LNCaP clone FGC (cell line): ENCODE measurements around the gene ADCY4.

ENCODE experiments used
- DNase-seq: peaks from one replicate; pipeline ENCODE4 v3.0.0-alpha.2; 2011; ENCODE audit warnings: low read depth
- H3K4me3 ChIP-seq: 2 replicates; pipeline ENCODE4 v1.5.1; 2011; ENCODE audit warnings: mild to moderate bottlenecking, low read depth, low read length, control low read depth
- TF ChIP-seq, protein P1 (sequence below): IDR thresholded peaks from 2 replicates; pipeline ENCODE4 v1.5.1; 2012; ENCODE audit warnings: mild to moderate bottlenecking; ENCODE audit not compliant: control insufficient read depth, insufficient read depth; ENCODE audit errors: extremely low read depth

The ADCY4 gene

DNA sequence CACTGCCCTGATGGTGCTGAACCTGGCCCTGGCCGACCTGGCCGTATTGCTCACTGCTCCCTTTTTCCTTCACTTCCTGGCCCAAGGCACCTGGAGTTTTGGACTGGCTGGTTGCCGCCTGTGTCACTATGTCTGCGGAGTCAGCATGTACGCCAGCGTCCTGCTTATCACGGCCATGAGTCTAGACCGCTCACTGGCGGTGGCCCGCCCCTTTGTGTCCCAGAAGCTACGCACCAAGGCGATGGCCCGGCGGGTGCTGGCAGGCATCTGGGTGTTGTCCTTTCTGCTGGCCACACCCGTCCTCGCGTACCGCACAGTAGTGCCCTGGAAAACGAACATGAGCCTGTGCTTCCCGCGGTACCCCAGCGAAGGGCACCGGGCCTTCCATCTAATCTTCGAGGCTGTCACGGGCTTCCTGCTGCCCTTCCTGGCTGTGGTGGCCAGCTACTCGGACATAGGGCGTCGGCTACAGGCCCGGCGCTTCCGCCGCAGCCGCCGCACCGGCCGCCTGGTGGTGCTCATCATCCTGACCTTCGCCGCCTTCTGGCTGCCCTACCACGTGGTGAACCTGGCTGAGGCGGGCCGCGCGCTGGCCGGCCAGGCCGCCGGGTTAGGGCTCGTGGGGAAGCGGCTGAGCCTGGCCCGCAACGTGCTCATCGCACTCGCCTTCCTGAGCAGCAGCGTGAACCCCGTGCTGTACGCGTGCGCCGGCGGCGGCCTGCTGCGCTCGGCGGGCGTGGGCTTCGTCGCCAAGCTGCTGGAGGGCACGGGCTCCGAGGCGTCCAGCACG lies 18.9 kb downstream of the ADCY4 start:
- no peak overlapping the region for H3K4me3 ChIP-seq
- TF ChIP-seq, protein P1, sequence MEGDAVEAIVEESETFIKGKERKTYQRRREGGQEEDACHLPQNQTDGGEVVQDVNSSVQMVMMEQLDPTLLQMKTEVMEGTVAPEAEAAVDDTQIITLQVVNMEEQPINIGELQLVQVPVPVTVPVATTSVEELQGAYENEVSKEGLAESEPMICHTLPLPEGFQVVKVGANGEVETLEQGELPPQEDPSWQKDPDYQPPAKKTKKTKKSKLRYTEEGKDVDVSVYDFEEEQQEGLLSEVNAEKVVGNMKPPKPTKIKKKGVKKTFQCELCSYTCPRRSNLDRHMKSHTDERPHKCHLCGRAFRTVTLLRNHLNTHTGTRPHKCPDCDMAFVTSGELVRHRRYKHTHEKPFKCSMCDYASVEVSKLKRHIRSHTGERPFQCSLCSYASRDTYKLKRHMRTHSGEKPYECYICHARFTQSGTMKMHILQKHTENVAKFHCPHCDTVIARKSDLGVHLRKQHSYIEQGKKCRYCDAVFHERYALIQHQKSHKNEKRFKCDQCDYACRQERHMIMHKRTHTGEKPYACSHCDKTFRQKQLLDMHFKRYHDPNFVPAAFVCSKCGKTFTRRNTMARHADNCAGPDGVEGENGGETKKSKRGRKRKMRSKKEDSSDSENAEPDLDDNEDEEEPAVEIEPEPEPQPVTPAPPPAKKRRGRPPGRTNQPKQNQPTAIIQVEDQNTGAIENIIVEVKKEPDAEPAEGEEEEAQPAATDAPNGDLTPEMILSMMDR: no peak
- no peak for DNase-seq

DNA sequence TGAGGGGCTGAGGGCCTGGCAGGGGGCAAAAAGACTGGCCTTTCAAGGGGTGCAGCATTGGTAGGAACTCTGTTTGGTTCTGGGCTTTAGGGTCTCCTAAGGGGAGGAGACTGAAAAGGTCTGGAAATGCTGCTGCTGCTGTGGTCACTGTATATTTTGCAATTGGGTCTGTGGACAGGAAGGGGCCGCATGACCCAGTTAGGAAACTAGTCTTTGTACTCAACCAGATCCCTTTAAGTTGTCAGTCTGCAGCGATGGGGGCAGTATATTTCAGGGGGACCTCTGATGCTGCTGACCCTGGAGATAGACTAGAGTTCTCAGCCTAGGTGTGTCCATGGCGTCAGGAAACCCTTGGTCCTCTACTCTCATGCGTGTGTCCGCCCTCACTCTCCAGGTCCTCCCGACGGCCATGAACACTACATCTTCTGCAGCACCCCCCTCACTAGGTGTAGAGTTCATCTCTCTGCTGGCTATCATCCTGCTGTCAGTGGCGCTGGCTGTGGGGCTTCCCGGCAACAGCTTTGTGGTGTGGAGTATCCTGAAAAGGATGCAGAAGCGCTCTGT lies 19.5 kb downstream of the ADCY4 start:
- TF ChIP-seq, protein P1: no peak
- H3K4me3 ChIP-seq: no peak overlapping the region
- no peak for DNase-seq

GRCh38 chr14:24314377-24315193 lies 20.3 kb downstream of the ADCY4 start:
- DNase-seq: no peak
- H3K4me3 ChIP-seq: no peak overlapping the region
- TF ChIP-seq, protein P1: no peak

DNA sequence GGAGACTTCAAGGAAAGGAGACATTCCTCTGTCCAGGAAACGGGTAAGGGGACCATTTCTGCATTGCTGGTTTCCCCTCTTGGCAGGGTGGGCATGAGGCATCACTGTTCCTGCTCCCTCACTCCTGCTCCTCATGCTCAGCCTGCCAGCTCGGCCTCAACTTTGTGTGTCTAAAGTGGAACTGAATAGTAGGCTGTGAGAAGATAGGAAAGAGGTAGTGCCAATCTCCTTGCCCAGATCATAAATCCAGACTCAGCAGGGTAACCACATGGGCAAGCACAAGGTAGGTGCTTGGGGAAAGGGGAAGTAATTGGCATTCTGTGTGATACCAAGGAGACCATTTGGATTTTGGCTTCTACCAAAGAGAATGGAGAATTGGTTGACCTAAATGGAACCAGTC lies 21.0 kb downstream of the ADCY4 start:
- TF ChIP-seq, protein P1: no peak
- H3K4me3 ChIP-seq: no peak overlapping the region
- no peak for DNase-seq

- H3K4me3 ChIP-seq: no peak overlapping the region
- no peak for DNase-seq
- TF ChIP-seq, protein P1: no peak
These were observed 21.9 kb downstream of the ADCY4 start for GRCh38 chr14:24312736-24313507.

DNA sequence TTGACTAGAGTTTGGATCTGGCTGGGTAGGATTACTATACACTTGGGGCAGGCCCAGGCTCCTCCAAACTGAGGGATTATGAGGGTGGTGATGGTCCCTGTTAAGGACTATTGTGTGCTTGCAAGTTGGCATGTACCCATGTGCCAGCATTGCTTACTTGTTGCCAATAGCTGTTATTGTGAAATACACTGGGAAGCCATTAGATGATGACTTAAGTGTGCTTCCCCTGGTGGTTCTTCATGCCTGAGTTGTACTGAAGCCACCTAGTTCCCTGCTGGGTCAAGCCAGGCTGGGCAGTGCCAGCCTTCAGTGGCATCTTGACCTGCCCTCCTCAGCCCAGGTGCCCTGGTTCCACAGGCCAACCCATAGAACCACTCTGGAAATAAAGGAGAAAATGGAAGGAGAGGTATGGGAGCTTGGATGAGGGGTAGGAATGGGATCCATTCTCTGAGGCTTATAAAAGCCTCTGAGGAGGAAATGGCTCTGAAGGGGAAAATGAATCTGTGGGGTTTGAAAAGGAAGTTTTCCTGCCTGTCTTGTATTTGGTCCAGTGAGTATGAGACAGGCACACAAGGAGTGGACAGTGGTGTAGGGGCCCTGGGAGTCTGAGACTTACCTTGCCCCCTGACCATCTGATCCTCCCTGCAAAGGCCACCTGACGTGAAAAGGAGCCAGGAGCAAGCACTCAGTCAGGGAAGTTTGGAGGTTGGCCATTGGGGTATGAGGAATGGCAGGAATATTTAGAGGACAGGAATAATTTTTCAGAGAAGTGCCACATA lies 22.8 kb downstream of the ADCY4 start:
- TF ChIP-seq, protein P1: no peak
- H3K4me3 ChIP-seq: no peak overlapping the region
- no peak for DNase-seq
